IMR-90 (cell line): ENCODE data around the gene ITPKB. TPM values are rescaled to one million over a fixed set of nuclear protein-coding genes. Genes with fewer than 3 reads are reported as not detected.

Experiments used
- ATAC-seq: fragments of 200-7000 bp; cut with Tn5 transposase; 2 replicates; pipeline ENCODE4 v1.9.1; 2020; ENCODE audit warnings: low read depth, mild to moderate bottlenecking, moderate library complexity
- BruUV-seq: library from RNA; stranded (reverse); fragments of 400-500 nt; replicated peaks from 2 replicates; lab custom pipeline; 2021; lab: Mats Ljungman, UMichigan
- CTCF ChIA-PET: fragments of 300-600 bp; formaldehyde crosslinking; extraction: SDS; loops from one replicate; lab custom pipeline; 2021; ENCODE audit warnings: antibody characterized with exemption; lab: Yijun Ruan, JAX
- POLR2A ChIA-PET: fragments of 300-600 bp; sonication (Branson Sonifier 250); formaldehyde crosslinking; loops from one replicate; lab custom pipeline; 2022; ENCODE audit warnings: antibody characterized with exemption; ENCODE audit not compliant: unreplicated experiment; lab: Charles Lee
- DNase-seq: peaks from one replicate; pipeline ENCODE4 v3.0.0; 2013
- H2AFZ ChIP-seq: replicated peaks from 2 replicates; pipeline ENCODE3; 2013; ENCODE audit warnings: low read length, mild to moderate bottlenecking; ENCODE audit not compliant: poor library complexity
- H2AK5ac ChIP-seq: 2 replicates; pipeline ENCODE4 v1.6.1; 2013; ENCODE audit warnings: low read depth, low read length, inconsistent platforms
- H2AK9ac ChIP-seq: replicated peaks from 2 replicates; pipeline ENCODE3; 2013; ENCODE audit warnings: mild to moderate bottlenecking, low read depth, low read length, moderate library complexity; ENCODE audit not compliant: poor library complexity
- H2BK120ac ChIP-seq: 2 replicates; pipeline ENCODE4 v1.6.1; 2013; ENCODE audit warnings: low read depth, low read length, inconsistent platforms
- H2BK15ac ChIP-seq: 3 replicates; pipeline ENCODE4 v1.6.1; 2013; ENCODE audit warnings: low read depth, low read length, inconsistent platforms
- H2BK20ac ChIP-seq: 2 replicates; pipeline ENCODE4 v1.6.1; 2013; ENCODE audit warnings: low read depth, mild to moderate bottlenecking, inconsistent platforms, low read length, moderate library complexity
- H2BK5ac ChIP-seq: 2 replicates; pipeline ENCODE4 v1.6.1; 2013; ENCODE audit warnings: mild to moderate bottlenecking, low read depth, low read length, inconsistent platforms; ENCODE audit not compliant: poor library complexity, severe bottlenecking
- H3K14ac ChIP-seq: replicated peaks from 2 replicates; pipeline ENCODE4 v1.6.1; 2013; ENCODE audit warnings: low read depth, low read length, inconsistent platforms
- H3K18ac ChIP-seq: 2 replicates; pipeline ENCODE4 v1.6.1; 2013; ENCODE audit warnings: low read depth, low read length, control low read depth
- H3K23ac ChIP-seq: 2 replicates; pipeline ENCODE4 v1.6.1; 2013; ENCODE audit warnings: low read depth, low read length, inconsistent platforms
- H3K27ac ChIP-seq: 2 replicates; pipeline ENCODE4 v1.5.1; 2013; ENCODE audit warnings: mild to moderate bottlenecking, control low read depth, low read length; ENCODE audit not compliant: insufficient read depth
- H3K27me3 ChIP-seq: 2 replicates; pipeline ENCODE4 v1.6.1; 2013; ENCODE audit warnings: low read length; ENCODE audit not compliant: control insufficient read depth, insufficient read depth
- H3K36me3 ChIP-seq: 2 replicates; pipeline ENCODE4 v1.6.1; 2013; ENCODE audit warnings: low read length, mixed read lengths; ENCODE audit not compliant: control insufficient read depth, insufficient read depth
- H3K4ac ChIP-seq: 2 replicates; pipeline ENCODE4 v1.6.1; 2013; ENCODE audit warnings: low read depth, low read length, inconsistent platforms
- H3K4me1 ChIP-seq: 2 replicates; pipeline ENCODE4 v1.6.1; 2013; ENCODE audit warnings: low read length, mixed read lengths; ENCODE audit not compliant: control insufficient read depth, insufficient read depth
- H3K4me2 ChIP-seq: 2 replicates; pipeline ENCODE4 v1.6.1; 2013; ENCODE audit warnings: low read depth, mild to moderate bottlenecking, control low read depth, low read length, moderate library complexity
- H3K4me3 ChIP-seq: 2 replicates; pipeline ENCODE4 v1.5.1; 2013; ENCODE audit warnings: low read depth, mild to moderate bottlenecking, control low read depth, low read length, moderate library complexity; ENCODE audit not compliant: insufficient read depth
- H3K56ac ChIP-seq: 2 replicates; pipeline ENCODE4 v1.6.1; 2013; ENCODE audit warnings: low read length, inconsistent platforms; ENCODE audit not compliant: insufficient read depth; ENCODE audit errors: extremely low read depth
- H3K79me1 ChIP-seq, 2 experiments: 2 replicates each; pipeline ENCODE4 v1.6.1; 2013; ENCODE audit warnings: low read length in 2 of 2, inconsistent platforms in 1 of 2, low read depth in 1 of 2
- H3K9ac ChIP-seq: 2 replicates; pipeline ENCODE4 v1.6.1; 2013; ENCODE audit warnings: low read depth, low read length, control low read depth
- H3K9me1 ChIP-seq: 2 replicates; pipeline ENCODE4 v1.6.1; 2013; ENCODE audit warnings: low read length, inconsistent platforms; ENCODE audit not compliant: insufficient read depth
- H3K9me3 ChIP-seq: 2 replicates; pipeline ENCODE4 v1.6.1; 2013; ENCODE audit warnings: low read length; ENCODE audit not compliant: control insufficient read depth, insufficient read depth
- H4K20me1 ChIP-seq: 2 replicates; pipeline ENCODE4 v1.6.1; 2013; ENCODE audit warnings: low read length, inconsistent platforms; ENCODE audit not compliant: insufficient read depth
- H4K5ac ChIP-seq: 2 replicates; pipeline ENCODE4 v1.6.1; 2013; ENCODE audit warnings: mild to moderate bottlenecking, low read depth, low read length, control low read depth
- H4K8ac ChIP-seq, 2 experiments: 2 replicates each; pipeline ENCODE4 v1.6.1; 2013; ENCODE audit warnings: low read depth in 2 of 2, low read length in 2 of 2, control low read depth in 1 of 2, inconsistent platforms in 1 of 2
- H4K91ac ChIP-seq: 2 replicates; pipeline ENCODE4 v1.6.1; 2013; ENCODE audit warnings: low read depth, low read length, inconsistent platforms; ENCODE audit not compliant: insufficient read depth
- ELK1 ChIP-seq: fragments of 150-350 bp; IDR thresholded peaks from 2 replicates; pipeline ENCODE4 v1.6.1; 2016; ENCODE audit warnings: low read depth, mild to moderate bottlenecking, low read length, moderate library complexity, borderline replicate concordance
- FOS ChIP-seq: fragments of 150-350 bp; IDR thresholded peaks from 2 replicates; pipeline ENCODE4 v1.6.1; 2016; ENCODE audit warnings: low read depth, low read length
- WGBS, 2 experiments: methylation state at CpG; one replicate each; pipeline versions ENCODE4 v1.1.5 to v1.1.7; 2013; ENCODE audit warnings: missing lambda C conversion rate in 2 of 2; ENCODE audit not compliant: insufficient read length in 1 of 2; ENCODE audit errors: extremely low coverage in 2 of 2; 5-methylcytosine and 5-hydroxymethylcytosine counted together
- dilution Hi-C: fragments of 300-500 bp; cut with HindIII; formaldehyde crosslinking; loops from one replicate; pipeline ENCODE4 v1.14.3; 2018; ENCODE audit warnings: low sequenced_read_pairs; ENCODE audit not compliant: unreplicated experiment
- in situ Hi-C: fragments of 300-500 bp; cut with MboI; formaldehyde crosslinking; loops from 3 replicates; pipeline ENCODE4 v1.14.3; 2019; ENCODE audit warnings: low sequenced_read_pairs, inconsistent platforms, mixed read lengths
- intact Hi-C: fragments of 100-400 bp; cut with micrococcal nuclease; formaldehyde crosslinking; loops from 2 replicates; pipeline ENCODE4 v1.10.0; 2022
- polyA plus RNA-seq, 3 experiments: library from polyadenylated mRNA; depleted of rRNA; stranded (reverse); fragments of >200 nt; gene quantifications; 2 replicates each; pipeline ENCODE4 v1.2.3, GENCODE V29; 2012; ENCODE audit warnings: low replicate concordance in 1 of 3
- total RNA-seq: library from RNA; depleted of rRNA; stranded (reverse); fragments of >200 nt; gene quantifications from 2 replicates; pipeline ENCODE4 v1.2.3, GENCODE V29; 2012

Gene ITPKB
- total and polyA plus RNA-seq, 2 of the 4 experiments (the other 2 are of a cell fraction), result 0.72 to 1.4 TPM

DNA sequence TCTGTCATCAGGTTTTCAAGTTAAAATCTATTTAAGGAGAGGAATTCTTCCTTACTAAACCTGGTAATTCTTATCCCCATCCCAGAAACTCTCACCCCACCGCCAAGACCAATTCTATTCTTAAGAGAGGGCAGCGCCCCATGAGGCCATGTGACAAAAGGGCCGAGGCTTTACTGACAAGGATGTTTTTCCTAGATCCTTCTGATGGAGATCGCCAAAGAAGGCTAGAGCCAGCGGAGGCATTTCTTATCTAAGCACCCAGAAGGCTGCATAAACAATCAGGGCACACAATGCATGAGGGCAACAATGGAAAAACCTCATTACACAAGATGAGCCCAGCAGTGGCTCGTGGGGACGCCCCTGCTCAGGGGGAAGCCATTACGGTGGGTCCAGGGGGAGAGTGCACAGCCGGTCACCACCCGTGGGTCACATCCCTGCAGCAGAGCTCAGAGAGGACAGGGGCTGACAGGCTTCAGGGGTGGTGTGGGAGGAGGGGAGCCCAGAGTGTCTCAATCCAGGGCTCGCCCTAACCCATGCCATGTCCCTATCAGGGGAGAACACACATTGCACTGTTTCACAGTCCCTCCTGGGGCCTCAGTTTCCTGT is 88.7 kb downstream of the ITPKB start:
- H2BK120ac ChIP-seq, result no peak overlapping the region
- no peaks in the 10 kb centered on the region for H4K20me1 ChIP-seq
- in situ Hi-C loops (no loop called here), intact Hi-C loops (no loop called here), dilution Hi-C loops (no loop called here)
- no peak for DNase-seq
- no peak for ATAC-seq
- BruUV-seq, result no TSS peak
- H3K79me1 ChIP-seq, result no peaks in the 10 kb centered on the region
- no peak overlapping the region for H2AK9ac ChIP-seq
- H3K14ac ChIP-seq, result no peak overlapping the region
- H2AK5ac ChIP-seq, result no peak overlapping the region
- H3K18ac ChIP-seq, result no peak overlapping the region
- no peak overlapping the region for H3K9ac ChIP-seq
- no peak overlapping the region for H3K4ac ChIP-seq
- no peak overlapping the region for H3K23ac ChIP-seq
- no peak overlapping the region for H4K8ac ChIP-seq
- ChIA-PET POLR2A (no interaction called here), CTCF (interaction anchor here (0.6 to 1.0 kb wide), 2 partner anchors 13 to 90 kb away, joined by 4 read pairs; no protein-coding TSS in a partner anchor)
- H3K27ac ChIP-seq, result no peak overlapping the region
- 68% methylated on average over 7 of the region's 11 CpGs; no CpG with 5 or more reads in 1 of the 2 experiments for WGBS, 2 experiments
- H3K9me3 ChIP-seq, result no peaks in the 10 kb centered on the region
- H3K4me1 ChIP-seq, result peaks cover 19% of the 10 kb centered on the region
- H2BK15ac ChIP-seq, result no peak overlapping the region
- no peak overlapping the region for H4K91ac ChIP-seq
- no peaks in the 10 kb centered on the region for H3K27me3 ChIP-seq
- no peak overlapping the region for H2BK20ac ChIP-seq
- H3K4me3 ChIP-seq, result no peak overlapping the region
- H2BK5ac ChIP-seq, result no peak overlapping the region
- H3K56ac ChIP-seq, result no peak overlapping the region
- no peak for TF ChIP-seq FOS
- no peak for TF ChIP-seq ELK1
- H4K5ac ChIP-seq, result no peak overlapping the region
- H3K36me3 ChIP-seq, result peaks cover 7% of the 10 kb centered on the region
- H3K4me2 ChIP-seq, result no peak overlapping the region
- H3K9me1 ChIP-seq, result peaks cover 15% of the 10 kb centered on the region
- H2AFZ ChIP-seq, result no peak overlapping the region
